Adipocyte (in vitro differentiated cells): ENCODE results near the gene KIF25.

Source experiments
- DNase-seq: peaks from one replicate; pipeline ENCODE4 v3.0.0-alpha.2; 2015; ENCODE audit warnings: low read depth
- H3K27me3 ChIP-seq: replicated peaks from 2 replicates; pipeline ENCODE4 v1.7.0; 2013; ENCODE audit warnings: mild to moderate bottlenecking, low read length, moderate library complexity; ENCODE audit not compliant: control insufficient read depth, insufficient read depth
- H3K36me3 ChIP-seq: 2 replicates; pipeline ENCODE4 v1.7.0; 2013; ENCODE audit warnings: low read length, mild to moderate bottlenecking, moderate library complexity; ENCODE audit not compliant: control insufficient read depth, insufficient read depth, severe bottlenecking
- H3K4me1 ChIP-seq: 2 replicates; pipeline ENCODE4 v1.7.0; 2013; ENCODE audit warnings: mild to moderate bottlenecking, low read length, moderate library complexity; ENCODE audit not compliant: control insufficient read depth, insufficient read depth
- H3K4me3 ChIP-seq: 2 replicates; pipeline ENCODE4 v1.7.0; 2013; ENCODE audit warnings: mild to moderate bottlenecking, low read length, moderate library complexity
- H3K9ac ChIP-seq: 2 replicates; pipeline ENCODE4 v1.7.0; 2013; ENCODE audit warnings: mild to moderate bottlenecking, low read length, moderate library complexity
- H3K9me3 ChIP-seq: 2 replicates; pipeline ENCODE4 v1.7.0; 2013; ENCODE audit warnings: mild to moderate bottlenecking, low read length, moderate library complexity; ENCODE audit not compliant: control insufficient read depth

The KIF25 gene

DNA sequence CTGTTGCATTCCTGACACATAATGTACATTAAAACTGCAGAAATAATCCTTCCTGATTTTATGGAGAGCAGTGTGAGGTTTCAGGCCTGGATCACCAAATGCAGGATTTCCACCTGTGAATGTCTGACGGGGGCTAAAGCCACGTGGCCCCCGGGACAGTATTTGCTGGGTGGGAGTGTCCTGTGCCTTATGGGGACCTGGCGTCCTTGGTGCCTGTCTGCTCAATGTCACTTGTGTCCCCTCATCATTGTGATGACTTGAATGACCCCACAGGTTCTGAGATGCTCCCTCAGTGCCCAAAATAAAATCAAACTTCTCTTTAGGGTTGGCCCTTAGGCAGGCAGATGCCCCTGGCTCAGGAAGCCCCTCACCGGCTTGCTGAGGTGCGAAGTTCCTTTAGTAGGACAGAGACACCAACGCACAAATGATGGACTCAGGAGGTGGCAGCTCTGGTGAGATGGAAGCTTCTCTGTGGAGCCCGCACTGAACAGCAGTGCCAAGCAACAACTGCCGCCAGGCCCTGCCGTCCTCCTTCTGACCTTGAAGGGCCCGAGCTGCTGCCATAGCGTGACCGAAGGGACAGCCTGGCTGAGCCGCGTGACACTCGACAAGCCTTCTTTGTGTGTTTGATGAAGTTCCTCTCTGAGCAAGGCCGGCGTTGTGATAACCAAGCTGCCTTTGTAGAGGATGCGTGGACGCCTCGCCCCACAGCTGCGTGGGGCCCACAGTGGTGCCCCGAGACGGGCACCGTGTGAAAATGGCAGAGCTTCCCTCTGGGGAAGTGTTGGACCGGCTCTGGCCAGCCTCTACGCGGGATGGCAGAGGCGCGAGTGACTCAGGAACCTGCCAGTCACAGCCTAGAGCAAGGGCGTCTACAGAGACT lies 50.6 kb downstream of the KIF25 start:
- H3K9ac ChIP-seq, result no peak overlapping the region
- H3K4me1 ChIP-seq, result no peaks in the 10 kb centered on the region
- no peak overlapping the region for H3K4me3 ChIP-seq
- H3K9me3 ChIP-seq, result no peaks in the 10 kb centered on the region
- H3K27me3 ChIP-seq, result peaks cover 18% of the 10 kb centered on the region
- H3K36me3 ChIP-seq, result no peaks in the 10 kb centered on the region
- no peak for DNase-seq

GRCh38 chr6:168048724-168049025 lies 51.2 kb downstream of the KIF25 start:
- Histone ChIP-seq H3K4me3 (no peak overlapping the region), H3K9ac (no peak overlapping the region), H3K36me3 (no peaks in the 10 kb centered on the region), H3K9me3 (no peaks in the 10 kb centered on the region), H3K27me3 (peaks cover 22% of the 10 kb centered on the region), H3K4me1 (no peaks in the 10 kb centered on the region)
- no peak for DNase-seq

- no peaks in the 10 kb centered on the region for H3K36me3 ChIP-seq
- H3K9me3 ChIP-seq, result no peaks in the 10 kb centered on the region
- no peak for DNase-seq
- peaks cover 22% of the 10 kb centered on the region for H3K27me3 ChIP-seq
- no peaks in the 10 kb centered on the region for H3K4me1 ChIP-seq
- H3K4me3 ChIP-seq, result no peak overlapping the region
- no peak overlapping the region for H3K9ac ChIP-seq
Observed at GRCh38 chr6:168049277-168049676, 51.8 kb downstream of the KIF25 start.

DNA sequence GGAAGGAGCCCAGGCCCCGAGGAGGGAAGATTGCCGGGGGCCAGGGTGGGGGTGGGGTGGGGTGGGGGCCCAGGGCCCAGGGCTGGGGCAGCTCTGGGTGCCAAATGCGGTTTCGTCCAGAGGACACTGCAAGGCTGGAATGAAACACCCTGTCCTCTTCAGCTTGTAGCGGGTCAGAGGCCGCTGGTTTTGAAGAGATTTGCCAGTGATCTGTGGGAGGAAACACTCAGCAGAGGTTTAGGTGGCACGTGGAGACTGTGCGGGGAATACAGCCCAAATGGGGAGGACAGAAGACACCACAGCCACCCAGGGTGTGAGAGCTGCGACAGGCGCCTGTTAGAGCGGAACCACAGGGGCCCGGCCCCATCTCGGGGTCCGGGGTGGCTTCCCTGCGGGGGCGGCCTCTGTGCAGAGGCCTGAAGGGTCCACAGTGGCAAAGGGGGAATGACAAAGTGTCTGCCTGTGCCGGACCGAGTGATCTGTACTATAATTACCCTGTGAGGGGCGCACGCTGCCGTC lies 52.3 kb downstream of the KIF25 start:
- Histone ChIP-seq H3K4me3 (no peak overlapping the region), H3K4me1 (peaks cover 5% of the 10 kb centered on the region), H3K27me3 (peaks cover 25% of the 10 kb centered on the region), H3K9ac (no peak overlapping the region), H3K36me3 (no peaks in the 10 kb centered on the region), H3K9me3 (no peaks in the 10 kb centered on the region)
- DNase-seq, result no peak

DNA sequence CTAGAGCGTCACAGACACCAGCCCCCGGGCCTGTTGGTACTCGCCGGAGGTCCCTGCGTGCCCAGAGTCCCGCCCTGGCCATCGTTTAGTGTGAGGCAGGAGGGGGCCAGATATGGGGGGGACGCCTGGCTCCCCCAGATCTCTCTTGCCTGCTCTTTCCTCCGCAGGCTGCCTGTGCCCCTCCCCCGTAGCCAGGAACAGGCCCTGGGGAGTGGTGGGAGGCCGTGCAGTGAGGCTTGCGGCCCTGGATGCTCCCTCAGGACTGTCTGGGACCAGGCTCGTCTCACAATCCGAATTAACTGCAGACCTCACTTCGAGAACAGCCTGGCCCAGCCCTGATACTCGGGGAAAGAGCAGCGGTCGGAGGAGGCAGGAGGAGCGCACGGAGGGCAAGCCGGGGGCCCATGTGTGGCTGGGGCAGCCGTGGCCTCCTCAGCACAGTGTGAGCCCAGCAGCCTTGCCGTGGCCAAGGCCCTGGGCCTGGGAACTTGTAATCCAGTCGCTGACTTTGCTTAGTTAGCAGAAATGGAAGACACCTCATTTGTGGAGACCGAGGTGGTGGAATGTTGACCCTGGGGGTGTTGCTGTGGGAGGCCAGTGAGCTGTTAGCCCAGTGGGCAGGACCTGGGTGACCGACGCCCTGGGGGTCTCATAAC lies 52.9 kb downstream of the KIF25 start:
- H3K4me1 ChIP-seq, result peaks cover 10% of the 10 kb centered on the region
- no peaks in the 10 kb centered on the region for H3K9me3 ChIP-seq
- no peak overlapping the region for H3K4me3 ChIP-seq
- H3K9ac ChIP-seq, result no peak overlapping the region
- no peaks in the 10 kb centered on the region for H3K36me3 ChIP-seq
- no peak for DNase-seq
- H3K27me3 ChIP-seq, result peaks cover 23% of the 10 kb centered on the region

- Histone ChIP-seq H3K9me3 (no peaks in the 10 kb centered on the region), H3K4me3 (no peak overlapping the region), H3K4me1 (peaks cover 10% of the 10 kb centered on the region), H3K36me3 (no peaks in the 10 kb centered on the region), H3K27me3 (peaks cover 25% of the 10 kb centered on the region), H3K9ac (no peak overlapping the region)
- DNase-seq, result no peak
Observed at GRCh38 chr6:168050881-168051586, 53.6 kb downstream of the KIF25 start.

DNA sequence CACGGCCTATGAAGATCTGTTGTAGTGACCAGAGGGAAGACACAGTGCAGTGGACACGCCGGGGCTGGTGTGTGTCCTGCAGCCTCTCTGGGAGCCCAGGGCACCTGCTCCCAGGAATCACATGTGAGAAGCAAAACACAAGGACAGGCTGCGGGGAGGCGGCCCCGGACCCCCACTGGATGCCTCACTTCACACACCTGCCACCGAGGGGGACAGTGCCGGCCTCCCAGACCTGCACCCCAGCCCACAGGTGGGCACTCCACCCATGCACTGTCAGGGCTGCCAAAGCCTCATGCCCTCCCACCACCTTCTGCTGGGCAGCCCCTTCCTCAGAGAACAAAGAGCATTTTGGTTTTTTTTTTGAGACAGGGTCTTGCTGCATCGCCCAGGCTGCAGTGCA lies 54.2 kb downstream of the KIF25 start:
- no peak overlapping the region for H3K9ac ChIP-seq
- no peaks in the 10 kb centered on the region for H3K9me3 ChIP-seq
- H3K36me3 ChIP-seq, result no peaks in the 10 kb centered on the region
- H3K27me3 ChIP-seq, result peaks cover 31% of the 10 kb centered on the region
- peaks cover 10% of the 10 kb centered on the region for H3K4me1 ChIP-seq
- H3K4me3 ChIP-seq, result no peak overlapping the region
- no peak for DNase-seq

GRCh38 chr6:168052291-168052891 lies 54.9 kb downstream of the KIF25 start:
- no peak overlapping the region for H3K9ac ChIP-seq
- peaks cover 32% of the 10 kb centered on the region for H3K27me3 ChIP-seq
- H3K9me3 ChIP-seq, result no peaks in the 10 kb centered on the region
- no peaks in the 10 kb centered on the region for H3K36me3 ChIP-seq
- no peak overlapping the region for H3K4me3 ChIP-seq
- DNase-seq, result no peak
- peaks cover 10% of the 10 kb centered on the region for H3K4me1 ChIP-seq

DNA sequence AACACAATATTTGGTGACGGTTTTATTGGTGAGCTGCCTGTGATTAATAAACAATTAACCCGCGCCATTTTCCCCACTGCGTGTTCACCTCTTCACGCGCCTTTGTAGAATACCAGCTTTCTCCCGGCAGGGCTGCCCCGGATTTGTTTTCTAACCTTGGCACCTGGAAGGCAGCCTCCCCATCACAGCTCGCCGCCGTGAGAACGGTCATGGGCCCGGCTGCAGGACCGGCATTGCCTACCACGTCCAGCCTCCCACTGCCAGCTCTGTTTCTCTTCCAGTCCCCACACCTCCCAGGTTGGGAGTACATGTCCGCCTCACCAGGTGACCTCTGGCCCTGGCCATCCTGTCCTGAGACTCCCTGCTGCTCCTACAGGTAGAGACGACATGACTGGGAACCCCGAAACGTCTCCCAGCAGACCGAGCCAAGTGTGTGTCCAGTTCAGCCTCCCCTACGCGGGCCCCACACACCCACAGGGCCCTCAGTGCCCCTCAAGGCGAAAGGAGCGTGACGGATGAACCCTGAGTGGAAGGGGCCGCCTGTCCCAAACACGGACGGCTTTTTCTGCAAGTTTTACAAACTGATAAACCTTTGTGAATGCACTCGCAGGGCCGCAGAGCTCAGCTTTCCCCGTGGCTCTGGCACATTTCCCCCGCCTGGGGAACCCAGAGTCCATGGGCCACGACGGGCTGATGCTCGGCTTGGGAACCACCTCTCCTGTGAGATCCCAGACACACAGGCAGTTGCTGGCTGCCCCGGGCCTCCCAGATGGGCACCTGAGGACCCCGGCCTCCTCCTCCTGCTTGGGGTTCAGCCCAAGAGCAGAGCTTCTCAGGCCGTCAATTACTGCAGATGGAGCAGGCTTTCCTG lies 55.9 kb downstream of the KIF25 start:
- H3K4me1 ChIP-seq, result peaks cover 10% of the 10 kb centered on the region
- peaks cover 32% of the 10 kb centered on the region for H3K27me3 ChIP-seq
- no peak overlapping the region for H3K9ac ChIP-seq
- H3K36me3 ChIP-seq, result no peaks in the 10 kb centered on the region
- H3K4me3 ChIP-seq, result no peak overlapping the region
- no peaks in the 10 kb centered on the region for H3K9me3 ChIP-seq
- DNase-seq, result no peak

DNA sequence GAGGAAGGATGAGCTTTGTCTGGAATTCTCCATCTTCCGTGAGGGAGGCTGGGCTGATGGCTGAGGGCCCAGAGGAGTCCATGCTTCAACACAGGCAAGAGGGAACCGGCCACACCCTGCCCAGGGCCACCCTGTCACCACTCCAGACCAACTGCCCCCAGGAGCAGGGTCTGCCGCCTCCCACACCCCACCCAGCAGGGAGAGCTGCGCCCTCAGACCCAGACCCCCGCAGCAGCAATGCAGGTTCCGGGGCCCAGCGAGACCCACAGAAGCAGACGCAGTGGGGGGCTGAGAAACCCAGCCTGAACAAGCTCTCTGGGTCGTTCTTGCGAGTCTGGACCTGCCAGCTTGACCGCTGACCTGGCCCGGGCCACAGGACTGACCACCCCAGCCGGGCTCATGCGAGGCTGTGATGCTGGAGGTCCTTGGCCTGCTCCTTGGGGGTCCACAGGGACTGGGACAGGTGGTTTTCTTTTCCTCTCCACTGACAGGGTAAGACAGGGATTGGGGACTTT lies 56.5 kb downstream of the KIF25 start:
- H3K36me3 ChIP-seq, result no peaks in the 10 kb centered on the region
- no peaks in the 10 kb centered on the region for H3K9me3 ChIP-seq
- no peak overlapping the region for H3K9ac ChIP-seq
- H3K4me3 ChIP-seq, result no peak overlapping the region
- no peak for DNase-seq
- H3K4me1 ChIP-seq, result peaks cover 10% of the 10 kb centered on the region
- H3K27me3 ChIP-seq, result peaks cover 32% of the 10 kb centered on the region
